Subcutaneous abdominal adipose tissue (tissue), 5 donors: ENCODE results near the gene PLXNA4.

ENCODE experiments used
- H3K27ac ChIP-seq: one replicate; pipeline ENCODE4 v1.7.0; 2013; ENCODE audit warnings: low read depth, mild to moderate bottlenecking, inconsistent platforms, low read length, moderate library complexity
- H3K27me3 ChIP-seq, 5 donors: one replicate each; pipeline ENCODE4 v1.7.0; 2013; ENCODE audit warnings: low read length in 5 of 5, inconsistent platforms in 1 of 5; ENCODE audit not compliant: control insufficient read depth in 5 of 5, insufficient read depth in 4 of 5
- H3K36me3 ChIP-seq, 5 donors: one replicate each; pipeline ENCODE4 v1.7.0; 2013; ENCODE audit warnings: low read length in 5 of 5; ENCODE audit not compliant: control insufficient read depth in 5 of 5, insufficient read depth in 5 of 5
- H3K4me1 ChIP-seq, 5 donors: one replicate each; pipeline ENCODE4 v1.7.0; 2013; ENCODE audit warnings: low read length in 5 of 5, mild to moderate bottlenecking in 3 of 5, moderate library complexity in 1 of 5; ENCODE audit not compliant: control insufficient read depth in 5 of 5, insufficient read depth in 5 of 5
- H3K4me3 ChIP-seq, 5 donors: one replicate each; pipeline ENCODE4 v1.7.0; 2013; ENCODE audit warnings: low read length in 5 of 5, low read depth in 1 of 5
- H3K9ac ChIP-seq, 5 donors: one replicate each; pipeline ENCODE4 v1.7.0; 2013; ENCODE audit warnings: low read length in 5 of 5, mild to moderate bottlenecking in 4 of 5, moderate library complexity in 3 of 5
- H3K9me3 ChIP-seq, 5 donors: one replicate each; pipeline ENCODE4 v1.7.0; 2013; ENCODE audit warnings: low read length in 5 of 5; ENCODE audit not compliant: control insufficient read depth in 5 of 5
- donor health status: healthy.
- donor health status: healthy.
- donor health status: healthy.
- donor health status: healthy.
- donor health status: healthy.

Gene PLXNA4

GRCh38 chr7:132084776-132085388 is 491.4 kb downstream of the PLXNA4 start:
- Histone ChIP-seq H3K9me3 (no peaks in the 10 kb centered on the region), H3K27me3 (no peaks in the 10 kb centered on the region), H3K4me1 (peaks cover 9 to 27% (median 25%) of the 10 kb centered on the region in 5 donors), H3K36me3 (no peaks in the 10 kb centered on the region), H3K4me3 (no peak overlapping the region), H3K9ac (no peak overlapping the region), H3K27ac (no peak overlapping the region)

- no peak overlapping the region for H3K9ac ChIP-seq
- H3K27me3 ChIP-seq: no peaks in the 10 kb centered on the region
- H3K9me3 ChIP-seq: no peaks in the 10 kb centered on the region
- H3K4me3 ChIP-seq: no peak overlapping the region
- no peaks in the 10 kb centered on the region for H3K36me3 ChIP-seq
- H3K27ac ChIP-seq: no peak overlapping the region
- H3K4me1 ChIP-seq: peaks cover 9 to 37% (median 27%) of the 10 kb centered on the region in 5 donors
Measured at GRCh38 chr7:132083537-132084123, 492.6 kb downstream of the PLXNA4 start.

- Histone ChIP-seq H3K27ac (no peak overlapping the region), H3K4me3 (no peak overlapping the region), H3K9ac (no peak overlapping the region), H3K4me1 (peaks cover 9 to 42% (median 30%) of the 10 kb centered on the region in 5 donors), H3K9me3 (no peaks in the 10 kb centered on the region), H3K36me3 (no peaks in the 10 kb centered on the region), H3K27me3 (no peaks in the 10 kb centered on the region)
Measured at GRCh38 chr7:132083126-132083525, 493.1 kb downstream of the PLXNA4 start.

GRCh38 chr7:132082394-132082793 is 493.9 kb downstream of the PLXNA4 start:
- H3K27ac ChIP-seq: peak overlapping the region; percentile 61

GRCh38 chr7:132081686-132082085 is 494.6 kb downstream of the PLXNA4 start:
- Histone ChIP-seq H3K36me3 (no peaks in the 10 kb centered on the region), H3K4me3 (no peak overlapping the region), H3K9me3 (no peaks in the 10 kb centered on the region), H3K27me3 (no peaks in the 10 kb centered on the region), H3K4me1 (peaks cover 9 to 50% (median 32%) of the 10 kb centered on the region in 5 donors), H3K9ac (peak overlapping the region in 2 of 5 donors; percentile 8 to 36), H3K27ac (peak overlapping the region; percentile 61)

More at GRCh38 chr7:132082394-132082793, 493.9 kb downstream of the PLXNA4 start:
- Histone ChIP-seq H3K4me3 (no peak overlapping the region), H3K27me3 (no peaks in the 10 kb centered on the region), H3K4me1 (peaks cover 9 to 50% (median 32%) of the 10 kb centered on the region in 5 donors), H3K36me3 (no peaks in the 10 kb centered on the region), H3K9ac (no peak overlapping the region), H3K9me3 (no peaks in the 10 kb centered on the region)

GRCh38 chr7:132080967-132081668 is 495.2 kb downstream of the PLXNA4 start:
- H3K27me3 ChIP-seq: no peaks in the 10 kb centered on the region
- peak overlapping the region in 2 of 5 donors; percentile 8 to 36 for H3K9ac ChIP-seq
- H3K9me3 ChIP-seq: no peaks in the 10 kb centered on the region
- H3K4me1 ChIP-seq: peaks cover 9 to 55% (median 36%) of the 10 kb centered on the region in 5 donors
- peak overlapping the region in 1 of 5 donors; percentile 17 for H3K4me3 ChIP-seq
- no peaks in the 10 kb centered on the region for H3K36me3 ChIP-seq
- peak overlapping the region; percentile 61 for H3K27ac ChIP-seq

GRCh38 chr7:132080467-132080866 is 495.8 kb downstream of the PLXNA4 start:
- Histone ChIP-seq H3K9me3 (no peaks in the 10 kb centered on the region), H3K27ac (peak overlapping the region; percentile 61), H3K4me1 (peaks cover 9 to 62% (median 43%) of the 10 kb centered on the region in 5 donors), H3K9ac (no peak overlapping the region), H3K4me3 (no peak overlapping the region), H3K27me3 (no peaks in the 10 kb centered on the region), H3K36me3 (no peaks in the 10 kb centered on the region)

GRCh38 chr7:132078891-132079735 is 497.2 kb downstream of the PLXNA4 start:
- Histone ChIP-seq H3K27me3 (no peaks in the 10 kb centered on the region), H3K9ac (no peak overlapping the region), H3K4me3 (peak overlapping the region in 1 of 5 donors; percentile 26), H3K27ac (no peak overlapping the region), H3K9me3 (no peaks in the 10 kb centered on the region), H3K4me1 (peaks cover 9 to 70% (median 56%) of the 10 kb centered on the region in 5 donors), H3K36me3 (no peaks in the 10 kb centered on the region)

- H3K36me3 ChIP-seq: no peaks in the 10 kb centered on the region
- no peak overlapping the region for H3K27ac ChIP-seq
- H3K4me1 ChIP-seq: peaks cover 9 to 75% (median 61%) of the 10 kb centered on the region in 5 donors
- H3K27me3 ChIP-seq: no peaks in the 10 kb centered on the region
- H3K4me3 ChIP-seq: no peak overlapping the region
- H3K9ac ChIP-seq: no peak overlapping the region
- H3K9me3 ChIP-seq: no peaks in the 10 kb centered on the region
Measured at GRCh38 chr7:132077971-132078685, 498.1 kb downstream of the PLXNA4 start.
